BLaER1 (cell line): ENCODE results near the gene APC2.
"Not testable (repeated sequence)": the region's sequence is repeated elsewhere in the genome, so short reads cannot be mapped to it uniquely, and the experiment has no call there.

Experiments
- H3K27ac ChIP-seq: shearing (Covaris generic); formaldehyde crosslinking; 2 replicates; pipeline ENCODE4 v1.8.1; 2022
- H3K27me3 ChIP-seq: shearing (Covaris generic); formaldehyde crosslinking; 2 replicates; pipeline ENCODE4 v1.8.1; 2022
- H3K36me3 ChIP-seq: shearing (Covaris generic); formaldehyde crosslinking; 2 replicates; pipeline ENCODE4 v1.8.1; 2022
- H3K4me1 ChIP-seq: shearing (Covaris generic); formaldehyde crosslinking; 2 replicates; pipeline ENCODE4 v1.8.1; 2022
- H3K4me2 ChIP-seq: shearing (Covaris generic); formaldehyde crosslinking; 2 replicates; pipeline ENCODE4 v1.8.1; 2022
- H3K4me3 ChIP-seq: shearing (Covaris generic); formaldehyde crosslinking; 2 replicates; pipeline ENCODE4 v1.8.1; 2022
- H3K9ac ChIP-seq: shearing (Covaris generic); formaldehyde crosslinking; 2 replicates; pipeline ENCODE4 v1.8.1; 2022
- H3K9me3 ChIP-seq: shearing (Covaris generic); formaldehyde crosslinking; 2 replicates; pipeline ENCODE4 v1.8.1; 2022
- H4K20me1 ChIP-seq: shearing (Covaris generic); formaldehyde crosslinking; 2 replicates; pipeline ENCODE4 v1.8.1; 2022
- Cebpa-rat ChIP-seq: shearing (Covaris generic); IDR thresholded peaks from 2 replicates; pipeline ENCODE4 v1.8.1; 2022

APC2 gene

DNA sequence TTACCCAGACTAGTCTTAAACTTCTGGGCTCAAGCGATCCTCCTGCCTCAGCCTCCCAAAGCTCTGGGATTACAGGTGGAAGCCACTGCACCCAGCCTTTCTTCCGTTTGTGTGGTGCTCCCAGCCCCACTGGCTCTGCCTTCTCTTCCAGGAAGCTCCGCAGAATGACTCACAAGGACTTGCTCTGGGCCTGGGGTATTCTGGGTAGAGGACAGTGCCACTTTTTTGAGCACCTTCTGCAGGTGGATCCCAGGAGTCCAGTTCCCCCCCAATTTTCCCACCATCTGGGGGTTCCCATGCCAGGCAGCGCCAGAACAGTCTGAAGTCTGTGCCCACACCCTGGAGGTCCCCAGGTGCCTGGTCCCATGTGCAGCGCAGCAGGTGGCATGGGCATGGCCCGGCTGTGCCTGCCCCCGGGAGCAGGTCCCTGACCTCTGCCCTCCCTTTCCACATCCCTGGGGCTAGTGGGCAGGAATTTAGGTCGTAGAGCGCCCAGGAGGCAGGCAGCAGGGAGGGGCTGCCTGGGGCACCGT, 42.6 kb downstream of the APC2 start:
- H3K4me2 ChIP-seq, result no peak overlapping the region

GRCh38 chr19:1494115-1494815, 44.3 kb downstream of the APC2 start:
- H3K27me3 ChIP-seq, result peaks cover 3% of the 10 kb centered on the region; the same call in 1 of the 2 replicates
- H3K9me3 ChIP-seq, result no peaks in the 10 kb centered on the region
- H3K4me2 ChIP-seq, result no peak overlapping the region
- peaks cover 44% of the 10 kb centered on the region for H3K4me1 ChIP-seq
- H3K9ac ChIP-seq, result no peak overlapping the region
- no peaks in the 10 kb centered on the region for H3K36me3 ChIP-seq
- no peak overlapping the region for H3K4me3 ChIP-seq
- TF ChIP-seq Cebpa-rat, result no peak
- H4K20me1 ChIP-seq, result peaks cover 14% of the 10 kb centered on the region
- H3K27ac ChIP-seq, result no peak overlapping the region

More for the DNA sequence above, 42.6 kb downstream of the APC2 start:
- peaks cover 14% of the 10 kb centered on the region for H4K20me1 ChIP-seq
- H3K9me3 ChIP-seq, result no peaks in the 10 kb centered on the region
- TF ChIP-seq Cebpa-rat, result no peak
- no peak overlapping the region for H3K4me3 ChIP-seq
- peaks cover 49% of the 10 kb centered on the region for H3K4me1 ChIP-seq
- H3K27me3 ChIP-seq, result peaks cover 3% of the 10 kb centered on the region; the same call in 1 of the 2 replicates
- H3K27ac ChIP-seq, result no peak overlapping the region
- no peak overlapping the region for H3K9ac ChIP-seq
- no peaks in the 10 kb centered on the region for H3K36me3 ChIP-seq

DNA sequence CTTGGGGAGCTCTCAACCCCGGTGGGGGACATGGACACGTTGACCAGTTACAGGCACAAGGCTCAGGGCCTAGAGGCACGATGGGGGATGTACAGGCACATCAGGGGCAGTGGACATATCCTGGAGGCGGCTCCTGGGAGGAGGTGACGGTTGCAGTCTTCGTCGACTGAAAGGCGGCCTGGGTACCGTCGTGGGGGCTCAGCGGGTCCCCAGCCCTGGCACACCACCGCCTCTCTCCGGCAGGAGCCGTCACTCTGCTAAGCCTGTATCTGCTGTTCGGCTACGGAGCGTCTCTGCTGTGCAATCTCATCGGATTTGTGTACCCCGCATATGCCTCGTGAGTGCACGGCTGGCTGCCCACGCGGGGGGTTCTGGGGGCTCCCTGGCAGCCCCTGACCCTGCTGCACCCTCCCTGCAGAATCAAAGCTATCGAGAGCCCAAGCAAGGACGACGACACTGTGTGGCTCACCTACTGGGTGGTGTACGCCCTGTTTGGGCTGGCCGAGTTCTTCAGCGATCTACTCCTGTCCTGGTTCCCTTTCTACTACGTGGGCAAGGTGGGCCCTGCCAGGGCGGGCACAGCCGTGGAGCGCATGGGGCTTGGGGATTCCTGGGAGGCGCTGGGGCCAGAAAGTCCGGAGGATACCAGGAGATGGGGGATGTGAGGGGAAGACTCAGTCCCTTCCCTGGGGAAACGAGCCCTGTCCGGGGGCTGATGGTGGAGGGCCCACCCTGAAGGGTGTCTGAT, 45.3 kb downstream of the APC2 start:
- Histone ChIP-seq H3K4me2 (no peak overlapping the region), H4K20me1 (peaks cover 14% of the 10 kb centered on the region), H3K9ac (no peak overlapping the region), H3K4me3 (no peak overlapping the region), H3K9me3 (peaks cover 6% of the 10 kb centered on the region; the same call in 1 of the 2 replicates), H3K27ac (no peak overlapping the region), H3K27me3 (peaks cover 3% of the 10 kb centered on the region; the same call in 1 of the 2 replicates), H3K4me1 (peaks cover 36% of the 10 kb centered on the region), H3K36me3 (no peaks in the 10 kb centered on the region)
- TF ChIP-seq Cebpa-rat, result no peak

GRCh38 chr19:1495799-1496713, 46.1 kb downstream of the APC2 start:
- Histone ChIP-seq H3K27me3 (peaks cover 3% of the 10 kb centered on the region; the same call in 1 of the 2 replicates), H3K9ac (no peak overlapping the region), H3K4me3 (no peak overlapping the region), H3K27ac (no peak overlapping the region), H3K36me3 (no peaks in the 10 kb centered on the region), H3K9me3 (peaks cover 7% of the 10 kb centered on the region; the same call in 1 of the 2 replicates), H3K4me1 (peaks cover 38% of the 10 kb centered on the region), H3K4me2 (no peak overlapping the region), H4K20me1 (peaks cover 14% of the 10 kb centered on the region)
- no peak for TF ChIP-seq Cebpa-rat

DNA sequence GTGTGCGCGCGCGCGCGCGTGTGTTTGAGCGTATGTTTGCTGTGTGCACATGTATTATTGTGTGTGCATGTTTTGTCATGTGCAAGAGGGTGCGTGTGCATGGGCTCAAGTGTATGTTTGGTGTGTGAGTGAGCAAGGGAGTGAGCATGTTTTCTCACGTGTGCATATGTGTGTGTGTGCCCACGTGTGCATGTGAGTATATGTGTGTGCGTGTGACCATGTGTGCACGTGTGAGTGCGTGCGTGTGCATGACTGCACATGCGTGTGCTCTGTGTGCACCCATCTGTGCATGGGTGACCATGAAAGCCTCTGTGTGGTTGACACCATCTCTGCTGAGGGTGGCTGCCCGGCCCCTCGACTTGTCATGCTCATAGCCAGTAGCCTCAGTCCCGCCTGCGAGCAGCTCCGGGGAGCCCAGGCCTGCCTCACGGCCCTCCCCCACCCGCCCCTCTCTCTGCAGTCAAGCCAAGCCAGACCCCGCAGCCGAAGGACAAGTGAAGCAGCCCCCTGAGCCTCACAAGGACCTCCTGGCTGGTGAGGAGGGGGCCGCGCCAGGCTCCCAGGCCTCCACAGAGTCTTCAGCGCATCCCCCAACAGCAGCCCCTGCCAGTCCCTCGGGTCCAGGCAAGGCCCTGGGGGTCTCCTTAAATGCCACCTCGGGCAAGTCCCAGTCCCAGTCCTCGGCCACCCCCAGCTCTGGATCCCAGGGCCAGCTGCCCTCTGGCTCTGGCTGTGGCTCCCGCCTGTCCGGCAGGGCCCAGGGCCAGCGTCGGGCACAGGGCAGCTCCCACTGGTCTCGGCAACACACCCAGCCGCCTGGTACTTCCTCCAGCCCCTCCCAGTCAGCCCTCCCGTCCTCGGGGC, 47.0 kb downstream of the APC2 start:
- no peak for TF ChIP-seq Cebpa-rat
- Histone ChIP-seq H4K20me1 (peaks cover 8% of the 10 kb centered on the region; the same call in 1 of the 2 replicates), H3K4me3 (no peak overlapping the region; the same call in 1 of the 2 replicates), H3K4me2 (peak overlapping the region; percentile 81), H3K36me3 (no peaks in the 10 kb centered on the region), H3K9me3 (peaks cover 7% of the 10 kb centered on the region; the same call in 1 of the 2 replicates), H3K27ac (peak overlapping the region; percentile 29; the same call in 1 of the 2 replicates), H3K27me3 (no peaks in the 10 kb centered on the region), H3K9ac (peak overlapping the region; percentile 18; the same call in 1 of the 2 replicates), H3K4me1 (peaks cover 34% of the 10 kb centered on the region)

DNA sequence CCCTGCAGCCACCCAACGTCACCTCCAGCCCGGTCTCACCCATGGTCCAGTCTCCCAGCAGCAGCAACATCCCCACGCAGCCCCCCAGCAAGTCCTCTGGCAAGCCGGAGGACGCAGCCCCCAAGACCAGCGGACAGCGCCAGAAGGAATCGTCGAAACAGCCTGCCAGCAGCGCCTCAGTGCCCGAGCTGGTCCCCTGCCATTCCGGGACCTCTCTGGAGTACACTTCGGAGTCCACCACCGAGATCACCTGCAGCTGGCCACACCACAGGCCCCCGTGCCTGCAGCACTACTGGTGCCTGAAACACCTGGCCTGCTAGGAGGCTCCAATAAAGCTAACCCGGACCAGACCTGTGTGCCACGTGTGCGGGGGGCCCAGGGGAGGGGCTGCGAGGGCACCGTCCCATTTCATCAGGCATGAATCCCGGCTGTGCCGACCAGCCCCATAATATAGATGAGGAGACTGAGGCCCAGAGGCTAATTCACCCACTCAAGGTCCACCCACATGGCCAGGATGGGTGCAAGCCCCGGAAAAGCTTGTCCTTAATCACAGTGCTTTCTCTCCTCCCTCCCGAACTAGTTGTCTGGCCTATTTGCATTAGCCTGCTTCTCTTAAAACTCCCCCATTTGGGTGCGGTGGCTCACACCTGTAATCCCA, 47.8 kb downstream of the APC2 start:
- TF ChIP-seq Cebpa-rat, result no peak
- Histone ChIP-seq H3K4me1 (peaks cover 36% of the 10 kb centered on the region), H3K27me3 (peaks cover 6% of the 10 kb centered on the region), H3K36me3 (no peaks in the 10 kb centered on the region), H4K20me1 (peaks cover 8% of the 10 kb centered on the region; the same call in 1 of the 2 replicates), H3K9me3 (peaks cover 7% of the 10 kb centered on the region; the same call in 1 of the 2 replicates), H3K27ac (peak overlapping the region; percentile 29; the same call in 1 of the 2 replicates), H3K4me3 (no peak overlapping the region; the same call in 1 of the 2 replicates), H3K4me2 (peak overlapping the region; percentile 81), H3K9ac (peak overlapping the region; percentile 18; the same call in 1 of the 2 replicates)

DNA sequence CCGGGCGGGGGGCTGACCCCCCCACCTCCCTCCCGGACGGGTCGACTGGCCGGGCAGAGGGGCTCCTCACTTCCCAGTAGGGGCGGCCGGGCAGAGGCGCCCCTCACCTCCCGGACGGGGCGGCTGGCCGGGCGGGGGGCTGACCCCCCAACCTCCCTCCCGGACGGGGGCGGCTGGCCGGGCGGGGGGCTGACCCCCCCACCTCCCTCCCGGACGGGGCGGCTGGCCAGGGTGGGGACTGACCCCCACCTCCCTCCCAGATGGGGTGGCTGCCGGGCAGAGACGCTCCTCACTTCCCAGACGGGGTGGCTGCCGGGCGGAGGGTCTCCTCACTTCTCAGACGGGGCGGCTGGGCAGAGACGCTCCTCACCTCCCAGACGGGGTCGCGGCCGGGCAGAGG, 49.3 kb downstream of the APC2 start:
- H3K4me3 ChIP-seq, H3K27ac ChIP-seq, H3K9me3 ChIP-seq, H3K36me3 ChIP-seq, H4K20me1 ChIP-seq, H3K9ac ChIP-seq: not testable (repeated sequence)
- Histone ChIP-seq H3K27me3 (peaks cover 22% of the 10 kb centered on the region), H3K4me2 (peak overlapping the region; percentile 28), H3K4me1 (peaks cover 51% of the 10 kb centered on the region)

DNA sequence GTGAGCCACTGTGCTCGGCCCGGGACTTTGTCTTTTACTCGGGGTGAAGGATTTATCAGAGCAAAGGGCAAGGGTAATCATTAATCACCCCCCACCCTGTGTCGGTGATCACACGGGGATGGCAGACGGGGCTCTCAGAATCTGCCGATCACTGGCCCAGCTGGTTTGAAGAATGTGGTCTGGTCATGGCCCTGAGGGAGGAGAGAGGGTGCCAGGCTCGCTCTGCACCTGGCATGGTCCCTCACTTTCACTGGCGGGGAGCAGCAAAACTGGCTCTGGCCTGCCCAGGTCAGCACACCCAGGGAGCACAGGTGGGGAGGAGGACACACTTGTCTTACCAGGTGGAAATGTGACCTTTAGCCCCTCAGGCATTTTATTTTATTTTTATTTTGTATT, 51.3 kb downstream of the APC2 start:
- Histone ChIP-seq H3K9me3 (peaks cover 7% of the 10 kb centered on the region; the same call in 1 of the 2 replicates), H3K4me3 (no peak overlapping the region), H3K4me2 (peak overlapping the region; percentile 43), H3K9ac (no peak overlapping the region), H3K36me3 (no peaks in the 10 kb centered on the region), H3K27me3 (peaks cover 28% of the 10 kb centered on the region), H3K4me1 (peaks cover 49% of the 10 kb centered on the region), H3K27ac (no peak overlapping the region), H4K20me1 (no peaks in the 10 kb centered on the region)
- TF ChIP-seq Cebpa-rat, result no peak
